ENCODE results near the gene LUZP2. TPM values are rescaled to one million over a fixed set of nuclear protein-coding genes. Genes with fewer than 3 reads are reported as not detected.
"Not testable (repeated sequence)": the region's sequence is repeated elsewhere in the genome, so short reads cannot be mapped to it uniquely, and the experiment has no call there.

LUZP2 gene
- total RNA-seq, 1 donor from 2014 or later, result 0.03 TPM

DNA sequence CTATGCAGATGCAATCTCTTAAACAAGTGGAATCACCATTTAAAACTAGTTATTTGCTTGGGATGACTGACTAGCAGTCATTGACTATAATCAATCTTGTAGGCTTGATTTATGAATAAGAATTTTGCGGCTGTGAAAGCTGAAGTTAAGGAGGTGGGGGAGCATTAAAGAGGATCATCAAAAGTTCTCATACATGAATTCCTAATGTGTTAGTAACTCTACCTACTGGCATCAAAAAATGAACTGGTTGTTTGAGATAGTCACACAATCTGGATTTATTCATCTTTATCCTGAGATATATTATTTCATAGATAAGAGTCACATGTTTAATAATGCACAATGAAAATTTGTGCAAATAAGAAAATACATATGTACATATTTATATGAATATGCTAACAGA lies 393.6 kb downstream of the LUZP2 start:
- DNase-seq (ENCODE audit: low read depth), result no peak

DNA sequence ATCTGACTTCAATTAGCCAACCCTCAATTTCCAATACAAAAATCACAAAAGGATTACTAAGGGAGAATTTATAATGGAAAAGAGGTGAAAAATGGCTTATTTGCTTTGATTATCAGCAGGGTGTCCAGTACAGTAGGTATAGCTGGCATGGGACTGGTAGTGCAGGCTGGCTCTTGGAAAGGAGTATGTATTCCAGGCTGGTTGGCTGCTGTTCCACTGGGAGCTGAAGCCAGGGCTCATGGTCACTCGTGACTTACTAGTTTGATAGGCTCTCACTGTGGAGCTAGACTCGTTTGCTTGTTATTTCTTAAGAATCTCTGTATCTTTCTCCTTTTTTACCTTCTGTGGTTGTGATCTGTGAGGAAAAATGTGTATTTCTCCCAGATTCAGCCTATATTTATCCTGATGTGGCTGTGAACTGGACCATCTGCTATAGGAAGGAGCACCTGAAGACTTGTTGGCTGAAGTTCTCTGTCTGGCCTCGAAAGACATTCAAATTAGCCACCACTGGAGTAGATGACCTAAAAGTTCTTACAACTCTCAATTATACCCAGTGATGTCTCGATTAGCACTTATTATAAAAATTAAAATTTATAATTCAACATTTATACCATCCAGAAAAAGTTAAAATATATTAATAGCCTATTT lies 395.1 kb downstream of the LUZP2 start:
- DNase-seq (ENCODE audit: low read depth), result not testable (repeated sequence)

DNA sequence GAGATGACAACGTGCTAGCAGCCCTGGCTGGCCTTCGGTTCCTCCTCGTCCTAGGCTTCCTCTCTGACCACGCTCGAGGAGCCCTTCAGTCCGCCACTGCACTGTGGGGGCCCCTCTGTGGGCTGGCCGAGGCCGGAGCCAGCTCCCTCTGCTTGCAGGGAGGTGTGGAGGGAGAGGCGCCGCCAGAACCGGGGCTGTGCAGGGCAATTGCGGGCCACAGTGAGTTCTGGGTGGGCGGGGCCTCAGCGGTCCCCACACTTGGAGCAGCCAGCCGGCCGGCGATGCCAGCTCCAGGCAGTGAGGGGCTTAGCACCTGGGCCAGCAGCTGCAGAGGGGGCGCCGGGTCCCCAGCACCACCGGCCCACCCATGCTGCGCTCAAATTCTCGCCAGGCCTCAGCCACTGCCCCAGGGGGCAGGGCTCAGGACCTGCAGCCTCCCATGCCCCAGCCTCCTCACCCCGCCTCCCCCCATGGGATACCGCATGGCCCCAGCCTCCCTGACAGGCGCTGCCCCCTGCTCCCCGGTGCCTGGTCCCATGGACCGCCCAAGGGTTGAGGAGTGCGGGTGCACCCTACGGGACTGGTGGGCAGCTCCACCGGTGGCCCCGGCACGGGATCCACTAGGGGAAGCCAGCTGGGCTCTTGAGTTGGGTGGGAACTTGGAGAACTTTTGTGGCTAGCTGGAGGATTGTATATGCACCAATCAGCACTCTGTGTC lies 399.4 kb downstream of the LUZP2 start:
- DNase-seq (ENCODE audit: low read depth), result no peak

DNA sequence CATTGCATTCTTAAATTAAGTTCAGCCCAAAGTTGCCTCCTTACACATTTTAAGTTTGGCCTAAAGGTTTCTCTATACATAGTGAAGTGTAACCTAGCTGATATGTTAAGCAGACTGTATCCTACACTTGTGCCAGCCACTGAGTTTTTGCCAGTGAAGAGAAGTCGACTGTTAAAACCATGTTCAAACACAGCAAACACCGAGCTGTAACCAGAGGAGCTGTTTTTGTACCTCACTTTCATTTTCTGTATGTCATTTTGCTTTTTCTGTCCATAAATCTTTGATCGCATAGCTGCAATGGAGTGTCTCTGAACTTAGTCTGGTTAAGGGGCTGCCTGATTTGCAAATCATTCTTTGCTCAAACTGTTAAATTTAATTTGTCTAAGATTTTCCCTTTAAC lies 403.7 kb downstream of the LUZP2 start:
- DNase-seq (ENCODE audit: low read depth), result no peak

DNA sequence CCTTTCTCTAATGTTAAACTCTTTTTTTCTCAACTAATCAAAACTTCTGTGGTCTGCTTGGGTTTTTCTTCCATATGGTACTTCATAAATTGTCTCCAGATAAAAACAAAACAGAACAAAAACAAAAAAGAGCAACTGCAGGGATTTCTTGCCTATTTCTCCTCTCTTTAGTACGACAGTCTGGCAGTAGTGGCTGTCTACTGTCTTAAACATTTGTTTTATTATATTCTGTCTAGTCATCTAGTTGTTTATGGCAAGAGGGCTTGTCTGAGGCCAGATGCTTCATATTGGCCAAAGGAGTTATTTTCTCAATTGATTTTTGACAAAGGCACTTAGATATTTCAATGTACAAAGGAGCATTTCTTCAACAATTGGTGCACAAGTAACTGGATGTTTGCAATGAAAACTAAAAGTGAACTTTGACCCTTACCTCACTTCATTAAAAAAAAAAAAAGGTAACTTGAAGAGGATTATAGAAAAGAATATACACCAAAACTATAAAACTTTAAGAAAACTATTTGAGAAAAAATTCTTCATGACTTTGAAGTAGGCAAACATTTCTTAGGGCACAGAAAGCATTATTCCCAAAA lies 404.2 kb downstream of the LUZP2 start:
- DNase-seq (ENCODE audit: low read depth), result no peak

DNA sequence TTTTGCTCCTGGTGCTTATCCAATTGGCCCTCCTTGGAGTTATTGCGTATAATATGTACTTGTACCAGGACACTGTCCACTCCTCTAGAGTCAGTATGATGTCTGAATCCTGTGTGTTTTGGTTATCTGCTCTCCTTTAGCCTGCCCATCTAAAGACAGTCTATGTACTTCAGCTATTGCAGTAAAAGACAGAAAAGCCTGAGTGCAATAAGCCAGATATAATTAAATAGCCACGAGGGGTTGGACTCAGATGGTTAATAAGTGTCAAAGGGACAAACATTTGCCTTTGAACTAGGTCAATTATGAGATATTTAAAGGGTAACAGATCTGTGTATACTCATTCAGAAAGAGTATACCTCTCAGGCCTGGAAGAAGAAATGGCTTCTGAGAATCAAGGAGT lies 406.7 kb downstream of the LUZP2 start:
- DNase-seq (ENCODE audit: low read depth), result no peak

DNA sequence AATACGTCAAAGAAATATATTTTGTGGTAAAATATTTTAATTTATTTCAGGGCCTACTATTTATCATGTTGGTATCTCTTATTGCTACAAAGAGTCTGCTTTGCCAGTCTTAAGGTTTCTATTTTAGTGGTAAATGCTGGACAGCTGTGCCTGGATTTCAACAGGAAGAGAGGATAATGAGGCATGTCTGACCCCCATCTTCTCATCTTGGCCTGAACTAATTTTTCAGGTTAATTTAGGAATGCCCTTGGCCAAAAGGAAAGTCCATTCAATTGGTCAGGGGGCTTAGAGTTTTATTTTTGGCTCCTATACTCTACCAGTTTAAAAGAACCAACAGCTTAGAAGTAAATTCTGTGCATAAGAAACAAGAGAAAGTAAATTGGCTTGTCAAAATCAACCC lies 428.2 kb downstream of the LUZP2 start:
- no peak for DNase-seq (ENCODE audit: low read depth)

DNA sequence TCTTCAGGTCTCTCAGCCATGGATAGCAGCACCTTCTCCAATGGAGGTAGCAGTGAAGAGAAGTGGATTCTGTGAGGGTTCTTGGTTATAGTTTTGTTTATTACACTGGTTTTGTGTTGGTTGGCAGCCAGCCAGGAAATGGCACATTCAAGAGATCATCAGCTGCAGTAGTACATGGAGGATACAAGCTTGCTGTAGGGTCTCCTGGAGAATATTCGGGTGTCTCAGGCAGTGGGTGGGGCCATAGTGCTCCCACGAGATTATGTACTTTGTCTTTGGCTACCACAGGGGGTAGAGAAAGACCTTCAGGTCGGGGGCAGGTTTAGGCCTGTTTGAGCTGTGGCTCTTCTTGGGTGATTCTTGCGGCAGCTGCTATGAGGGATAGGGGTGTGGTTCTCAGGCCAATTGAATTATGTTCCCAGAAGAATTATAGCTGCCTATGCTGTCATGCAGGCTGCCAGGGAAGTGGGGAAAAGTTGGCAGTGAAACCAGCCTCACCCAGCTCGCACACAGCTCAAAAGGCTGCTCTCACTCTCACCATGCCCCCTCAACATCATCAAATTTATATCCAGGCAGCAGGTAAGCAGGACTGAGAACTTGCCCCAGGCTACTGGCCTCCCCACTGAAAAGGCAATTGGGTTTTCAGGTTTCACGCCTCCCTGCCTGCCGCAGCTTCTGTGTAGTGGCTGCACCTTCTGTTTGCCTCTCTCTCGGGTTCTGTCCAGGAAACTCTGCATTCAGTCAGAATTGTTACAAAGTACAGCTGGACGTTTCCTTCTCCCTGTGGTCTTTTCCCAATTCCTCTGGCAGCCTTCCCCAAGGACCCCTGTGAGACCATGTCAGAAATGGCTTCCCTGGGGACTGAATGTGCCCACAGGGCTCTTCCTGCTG lies 435.5 kb downstream of the LUZP2 start:
- DNase-seq (ENCODE audit: low read depth), result no peak

DNA sequence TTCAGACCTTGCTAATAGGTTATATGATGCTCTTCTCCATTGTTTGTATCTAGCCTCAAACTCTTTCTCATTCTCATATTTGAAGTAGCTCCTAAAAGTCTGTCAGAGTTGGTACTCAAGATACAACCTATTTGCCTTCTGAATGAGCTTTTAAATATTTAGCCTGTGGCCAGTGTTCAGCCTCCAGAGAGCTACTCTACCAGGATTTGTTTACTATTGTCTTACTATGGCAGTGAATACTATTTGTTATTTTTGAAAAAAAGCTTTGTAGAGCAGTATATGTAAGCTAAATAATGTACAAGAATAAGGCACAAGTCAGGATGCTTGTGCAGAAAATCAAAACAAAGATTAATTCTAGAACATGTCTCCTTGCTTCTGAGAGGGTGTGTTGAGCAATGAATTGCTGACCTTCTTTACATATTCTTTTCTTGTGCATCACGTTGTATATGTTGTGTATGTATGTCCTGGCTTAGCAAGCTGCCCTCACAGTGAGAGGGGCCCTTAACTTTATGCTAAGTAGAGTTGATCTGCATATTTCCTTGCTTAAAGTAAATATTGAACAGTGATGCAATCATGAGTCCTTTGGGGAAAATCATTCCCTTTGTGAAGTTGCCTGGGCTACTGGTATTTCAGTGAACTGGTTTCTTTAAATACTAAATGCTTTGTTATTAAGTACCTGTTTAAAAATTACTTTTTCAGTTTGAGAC lies 438.0 kb downstream of the LUZP2 start:
- DNase-seq (ENCODE audit: low read depth), result no peak

DNA sequence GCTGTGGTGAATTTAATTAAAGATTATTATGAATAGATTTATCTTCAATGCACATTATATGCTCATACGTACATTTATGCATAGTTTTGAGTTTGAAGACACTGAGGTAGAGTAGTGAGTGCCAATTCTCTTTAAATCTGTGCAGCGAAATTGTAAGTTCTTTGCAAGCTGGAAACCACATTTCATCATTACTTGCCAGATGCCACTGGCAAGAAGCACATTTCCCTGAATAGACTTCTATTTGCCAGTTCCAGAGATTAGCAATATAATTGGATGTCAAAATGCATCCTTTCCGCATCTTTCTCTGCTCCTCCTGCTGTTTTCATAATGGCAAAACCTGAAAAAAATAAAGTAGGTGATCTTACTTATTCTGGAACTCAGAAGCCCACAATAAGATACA lies 448.0 kb downstream of the LUZP2 start:
- no peak for DNase-seq (ENCODE audit: low read depth)

DNA sequence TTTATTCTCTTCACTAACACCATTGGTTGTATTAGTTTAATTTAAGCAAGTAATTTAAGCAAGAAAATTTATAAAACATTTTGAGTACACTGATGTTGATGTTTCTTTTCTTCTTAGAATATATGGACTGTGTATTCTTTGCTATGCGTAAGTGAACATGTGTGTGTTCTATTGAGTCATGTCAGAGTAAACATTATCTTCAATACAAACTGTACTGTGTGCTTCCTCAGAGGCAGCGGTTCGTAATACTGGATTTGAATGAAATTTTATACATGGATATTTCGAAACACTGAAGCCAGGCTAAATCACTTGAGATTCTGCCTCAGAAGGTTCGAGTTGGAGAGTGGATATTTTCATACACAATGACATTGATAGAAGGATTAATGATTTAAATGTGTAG lies 452.6 kb downstream of the LUZP2 start:
- DNase-seq (ENCODE audit: low read depth), result no peak

DNA sequence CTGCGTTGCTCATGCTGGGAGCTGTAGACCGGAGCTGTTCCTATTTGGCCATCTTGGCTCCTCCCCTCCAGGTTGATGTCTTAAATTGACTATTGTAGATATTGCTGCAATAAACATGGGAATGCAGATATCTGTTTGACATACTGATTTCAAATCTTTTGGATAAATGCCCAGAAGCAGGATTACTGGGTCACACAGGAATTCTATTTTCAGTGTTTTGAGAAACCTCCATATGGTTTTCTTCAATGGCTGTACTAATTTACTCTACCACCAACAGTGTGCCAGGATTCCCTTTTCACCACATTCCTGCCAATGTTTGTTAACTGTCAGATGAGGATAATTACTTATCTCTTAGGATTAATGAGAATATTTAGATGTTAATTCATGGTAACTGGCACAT lies 467.0 kb downstream of the LUZP2 start:
- no peak for DNase-seq (ENCODE audit: low read depth)

DNA sequence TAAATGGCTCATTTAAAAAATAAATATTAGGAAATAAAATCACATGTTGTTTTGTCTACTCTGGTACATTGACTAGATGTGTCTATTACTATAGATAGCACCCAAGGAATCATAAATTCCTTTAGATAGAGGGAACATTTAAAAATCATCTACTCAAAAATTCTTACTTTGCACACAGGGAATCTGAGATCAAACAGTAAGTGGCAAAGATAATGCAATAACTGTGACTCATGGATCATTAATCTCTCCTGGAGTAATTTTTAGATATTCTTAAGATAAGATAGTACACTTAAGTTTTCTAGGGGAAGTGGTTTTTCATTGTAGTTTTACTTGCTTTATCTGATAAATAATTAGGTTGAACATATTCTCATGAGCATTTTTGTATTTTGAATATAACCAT lies 468.9 kb downstream of the LUZP2 start:
- no peak for DNase-seq (ENCODE audit: low read depth)

DNA sequence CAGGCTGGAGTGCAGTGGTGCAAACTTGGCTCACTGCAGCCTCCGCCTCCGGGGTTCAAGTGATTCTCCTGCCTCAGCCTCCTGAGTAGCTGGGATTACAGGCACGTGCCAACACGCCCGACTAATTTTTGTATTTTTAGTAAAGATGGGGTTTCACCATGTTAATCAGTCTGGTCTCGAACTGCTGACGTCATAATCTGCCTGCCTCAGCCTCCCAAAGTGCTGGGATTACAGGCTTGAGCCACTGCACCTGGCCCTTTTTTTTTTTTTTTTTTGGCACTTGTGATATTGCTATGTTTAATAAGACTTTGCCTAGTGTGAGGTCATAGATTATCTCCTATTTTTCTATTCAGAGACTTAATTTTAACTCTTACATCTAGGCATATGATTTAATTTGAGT lies 497.1 kb downstream of the LUZP2 start:
- not testable (repeated sequence) for DNase-seq (ENCODE audit: low read depth)

DNA sequence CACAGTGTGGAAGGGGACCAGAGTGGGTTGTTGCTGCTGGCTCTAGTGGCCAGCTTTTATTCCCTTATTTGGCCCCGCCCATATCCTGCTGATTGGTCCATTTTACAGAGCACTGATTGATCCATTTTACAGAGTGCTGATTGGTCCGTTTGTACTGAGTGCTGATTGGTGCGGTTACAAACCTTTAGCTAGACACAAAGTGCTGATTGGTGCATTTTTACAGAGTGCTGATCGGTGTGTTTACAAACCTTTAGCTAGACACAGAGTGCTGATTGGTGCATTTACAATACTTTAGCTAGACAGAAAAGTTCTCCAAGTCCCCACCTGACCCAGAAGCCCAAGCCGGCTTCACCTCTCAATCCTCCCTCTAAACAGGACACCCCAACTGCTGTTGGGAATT lies 503.1 kb downstream of the LUZP2 start:
- not testable (repeated sequence) for DNase-seq (ENCODE audit: low read depth)

DNA sequence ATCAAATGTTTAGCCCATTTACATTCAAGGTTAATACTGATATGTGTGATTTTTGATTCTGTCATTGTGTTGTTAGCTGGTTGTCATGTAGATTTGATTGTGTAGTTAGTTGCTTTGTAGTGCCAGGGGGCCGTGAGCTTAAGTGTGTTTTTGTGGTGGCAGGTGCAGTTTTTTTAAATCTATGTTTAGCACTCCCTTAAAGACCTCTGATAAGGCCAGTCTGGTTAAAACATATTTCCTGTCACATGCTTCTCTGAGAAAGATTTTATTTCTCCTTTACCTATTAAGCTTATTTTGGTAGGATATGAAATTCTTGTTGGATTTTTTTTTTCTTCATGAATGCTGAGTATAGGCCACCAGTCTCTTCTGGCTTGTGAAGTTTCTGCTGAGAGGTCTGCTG lies 540.6 kb downstream of the LUZP2 start:
- no peak for DNase-seq (ENCODE audit: low read depth)

DNA sequence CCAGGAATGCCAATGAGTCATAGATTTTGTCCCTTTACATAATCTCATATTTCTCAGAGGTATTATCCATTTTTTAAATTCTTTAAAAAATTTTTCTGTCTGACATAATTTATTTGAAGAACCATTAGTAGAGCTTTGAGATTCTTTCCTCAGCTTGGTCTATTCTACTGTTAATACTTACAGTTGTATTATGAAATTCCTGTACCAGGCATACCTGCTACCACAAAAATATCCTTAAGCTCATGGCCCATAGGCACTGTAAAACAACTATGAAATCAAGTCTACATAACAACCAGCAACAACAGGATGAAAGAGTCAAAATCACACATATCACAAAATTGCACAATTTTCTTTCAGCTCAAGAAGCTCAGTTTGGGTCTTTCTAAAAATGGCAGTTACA lies 541.3 kb downstream of the LUZP2 start:
- no peak for DNase-seq (ENCODE audit: low read depth)

DNA sequence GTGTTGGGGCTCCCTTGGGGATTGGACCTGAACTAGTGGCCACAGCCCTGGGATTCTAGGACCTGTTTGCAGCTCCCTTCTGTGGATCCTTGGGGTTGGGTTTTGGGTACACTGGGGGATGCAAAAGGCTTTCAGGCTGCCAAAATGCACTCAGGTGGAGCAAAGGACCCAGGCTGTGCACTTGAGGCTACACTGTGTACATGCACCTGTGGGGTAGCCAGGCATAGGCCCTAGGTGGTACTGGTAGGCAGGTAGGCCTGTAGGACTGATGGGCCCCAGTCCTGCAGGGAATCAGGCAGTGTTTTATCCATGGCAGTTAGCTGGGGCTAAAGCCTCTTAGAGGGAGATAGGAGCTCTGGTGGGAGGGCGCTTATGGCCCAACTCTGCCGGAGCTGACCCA lies 542.3 kb downstream of the LUZP2 start:
- no peak for DNase-seq (ENCODE audit: low read depth)

DNA sequence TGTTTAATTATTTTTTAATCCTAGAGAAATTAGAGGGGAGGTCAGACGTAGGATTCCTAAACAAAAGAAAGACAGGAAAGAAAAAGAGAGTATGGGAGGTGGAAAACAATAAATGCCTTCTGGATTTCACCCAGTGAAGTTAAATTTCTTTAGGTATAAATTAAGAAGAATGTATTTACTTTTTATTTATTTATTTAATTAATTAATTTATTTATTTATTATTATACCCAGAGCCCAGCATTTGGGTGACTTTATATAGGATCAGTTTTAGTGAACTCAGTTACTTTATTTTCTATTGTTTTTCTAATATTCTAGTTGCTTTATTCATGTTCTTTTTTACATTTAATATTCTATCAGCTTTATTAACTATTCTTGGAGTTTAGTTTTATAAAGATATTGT lies 551.8 kb downstream of the LUZP2 start:
- no peak for DNase-seq (ENCODE audit: low read depth)

DNA sequence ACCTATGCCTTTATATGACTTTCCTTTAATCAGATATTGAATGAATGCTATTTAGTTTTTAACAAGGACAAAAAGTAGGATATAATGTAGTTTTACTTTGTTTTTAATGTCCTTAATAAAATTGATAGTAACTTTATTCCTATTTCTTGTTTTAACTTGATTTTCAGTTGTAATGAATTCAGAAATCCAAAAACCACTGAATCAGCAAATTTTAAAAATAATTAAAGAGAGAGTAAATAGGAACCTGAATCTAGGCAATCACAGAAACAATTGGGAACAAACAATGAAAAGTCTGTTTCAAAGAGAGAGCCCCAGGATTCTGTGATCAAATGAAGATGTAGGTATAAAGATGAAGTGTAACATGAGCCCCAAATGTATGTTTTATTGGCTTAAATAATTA lies 556.0 kb downstream of the LUZP2 start:
- DNase-seq (ENCODE audit: low read depth), result no peak

DNA sequence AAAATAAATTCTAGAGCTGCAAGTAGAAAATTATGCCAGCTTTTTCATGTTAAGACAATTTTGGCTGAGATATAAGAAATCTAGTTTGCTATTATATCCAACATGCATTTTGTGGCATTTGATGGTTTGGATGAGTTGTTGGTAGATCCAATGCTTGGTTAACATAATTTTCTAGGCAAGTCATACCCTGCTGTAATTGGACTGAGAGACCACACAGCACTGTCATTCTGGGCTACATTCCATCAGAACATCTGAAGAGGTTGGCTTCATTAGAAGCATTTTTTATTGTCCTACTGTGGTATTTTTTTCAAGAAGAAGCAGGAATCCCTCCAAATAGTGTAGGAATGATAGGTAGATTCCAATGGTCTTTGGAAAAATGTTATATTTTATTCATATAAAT lies 561.0 kb downstream of the LUZP2 start:
- no peak for DNase-seq (ENCODE audit: low read depth)
